Dermis blood vessel endothelial cell (primary cell): Measurements from ENCODE around the gene NALF2. TPM values are rescaled to one million over a fixed set of nuclear protein-coding genes. Genes with fewer than 3 reads are reported as not detected.

Experiments
- DNase-seq: peaks from one replicate; pipeline ENCODE4 v3.0.0; 2010
- total RNA-seq: library from RNA; depleted of rRNA; stranded (reverse); fragments of >200 nt; gene quantifications from 2 replicates; pipeline ENCODE4 v1.2.3, GENCODE V29; 2014

NALF2 gene
- 0.05 and 2.9 TPM in 2 replicates for total RNA-seq

DNA sequence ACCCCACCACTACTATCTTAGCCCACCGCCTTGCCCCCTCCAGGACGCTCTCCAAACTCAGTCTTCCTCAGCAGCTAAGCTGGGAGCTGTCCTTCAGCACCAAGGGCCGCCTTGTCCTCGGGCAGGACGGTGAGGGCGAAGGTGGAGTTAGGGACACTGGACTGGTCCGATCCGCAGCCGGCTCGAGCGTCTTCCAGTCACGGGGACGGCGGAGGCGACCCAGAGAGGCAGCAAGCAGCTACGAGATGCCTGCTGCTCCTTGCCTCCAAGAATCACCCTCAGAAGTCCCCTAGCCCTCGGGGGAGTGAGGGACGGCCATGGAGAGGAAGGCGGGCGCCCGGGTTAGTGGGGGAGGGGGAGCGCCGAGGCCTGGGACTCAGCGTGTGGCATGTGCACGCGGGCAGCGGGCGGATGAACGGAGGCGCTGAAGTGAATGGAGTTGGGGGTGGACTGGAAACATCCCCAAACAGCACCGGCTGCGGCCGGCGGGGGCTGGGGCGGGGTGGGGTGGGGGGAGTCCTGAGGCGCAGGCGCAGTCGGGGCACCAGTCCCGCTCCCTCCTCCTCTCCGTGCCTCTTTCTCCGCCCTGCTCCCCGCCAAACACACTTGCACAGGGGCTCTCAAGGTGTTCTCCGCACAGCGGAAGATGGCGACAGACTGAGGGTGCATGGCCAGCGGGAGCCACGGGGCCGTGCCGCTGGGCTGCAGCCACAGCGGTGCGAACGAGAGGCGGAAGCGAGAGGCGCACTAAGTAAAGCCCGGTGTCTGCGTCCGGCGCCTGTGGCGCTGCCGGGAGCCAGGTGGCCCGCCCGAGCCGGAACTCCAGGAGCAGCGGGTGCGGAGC is at the start of gene NALF2:
TSS of gene NALF2 (plus strand) at position 545 of the 844 bp plus-strand sequence. CDS start 957 bp downstream, outside the sequence.
- peak; percentile 66 for DNase-seq

DNA sequence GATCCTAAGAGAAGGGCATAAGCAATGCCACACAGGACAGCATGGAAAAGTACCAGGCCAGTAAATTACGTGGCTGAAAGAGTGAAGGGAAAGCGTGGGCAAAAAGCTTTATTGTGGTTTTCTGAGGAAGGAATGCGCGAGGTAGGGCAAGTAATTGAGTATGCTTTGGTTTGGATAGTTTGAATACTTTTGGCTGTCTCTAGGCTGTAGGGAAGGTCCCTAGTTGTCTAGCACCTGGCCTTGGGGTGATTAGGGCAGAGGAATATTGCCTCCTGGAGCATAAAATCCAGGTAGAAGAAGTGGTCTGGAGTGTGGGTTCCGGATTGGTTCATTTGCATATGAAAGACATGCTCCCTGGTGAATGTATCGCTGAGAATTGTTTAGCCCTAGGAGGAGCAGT is 46.4 kb upstream of the NALF2 start:
- DNase-seq, result no peak

DNA sequence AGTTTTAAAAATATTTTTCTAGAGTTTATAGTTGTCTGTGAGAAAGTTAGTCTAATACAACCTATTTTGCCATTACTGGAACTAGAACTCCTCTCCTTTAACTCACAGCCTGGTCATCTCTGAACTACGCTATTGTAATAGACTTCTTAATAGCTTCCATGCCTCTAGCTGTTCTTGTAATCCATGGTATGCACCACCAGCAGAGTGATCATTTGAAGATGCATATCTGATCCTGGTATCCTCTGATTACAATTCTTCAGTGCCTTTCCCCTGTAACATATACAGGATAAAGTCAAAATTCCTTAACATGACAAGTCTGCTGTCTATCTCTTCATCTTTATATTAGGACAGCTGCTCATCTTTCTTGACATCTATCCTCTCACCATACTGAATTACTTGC is 37.6 kb upstream of the NALF2 start:
- no peak for DNase-seq

DNA sequence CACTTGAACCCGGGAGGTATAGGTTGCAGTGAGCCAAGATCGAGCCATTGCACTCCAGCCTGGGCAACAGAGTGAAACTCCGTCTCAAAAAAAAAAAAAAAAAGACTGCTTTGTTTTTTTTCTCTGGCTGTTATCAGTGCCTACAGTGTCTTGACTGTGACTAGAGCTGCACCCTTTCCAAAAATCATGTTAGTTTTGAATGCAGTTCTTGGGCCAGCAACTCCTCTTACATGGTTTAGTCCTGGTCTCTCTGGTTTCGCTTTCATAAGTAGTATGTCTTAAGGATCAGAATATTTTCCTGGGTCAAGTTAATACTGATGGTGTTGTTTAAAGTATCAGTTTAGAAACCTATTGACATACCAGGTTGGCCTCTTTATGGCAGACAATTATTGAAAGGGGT is 34.2 kb upstream of the NALF2 start:
- no peak for DNase-seq

DNA sequence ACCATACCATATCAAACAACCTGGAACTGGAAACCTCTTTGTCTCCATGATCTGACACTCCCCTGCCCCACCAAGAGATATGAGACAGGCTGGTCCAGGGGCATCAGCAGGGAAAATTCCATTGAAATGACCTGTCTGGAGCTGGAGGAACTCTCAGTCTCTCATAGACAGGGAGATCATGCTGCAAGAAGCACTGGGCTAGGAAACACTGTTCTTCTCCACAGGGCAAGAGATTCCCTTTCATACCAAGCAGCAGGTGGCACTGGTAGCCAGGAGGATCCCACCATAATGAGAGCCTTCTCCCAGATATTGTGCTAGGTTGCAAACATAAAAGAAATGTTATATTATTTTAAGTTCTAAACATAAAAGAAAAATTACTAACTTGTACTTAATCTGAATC is 14.5 kb upstream of the NALF2 start:
- no peak for DNase-seq

DNA sequence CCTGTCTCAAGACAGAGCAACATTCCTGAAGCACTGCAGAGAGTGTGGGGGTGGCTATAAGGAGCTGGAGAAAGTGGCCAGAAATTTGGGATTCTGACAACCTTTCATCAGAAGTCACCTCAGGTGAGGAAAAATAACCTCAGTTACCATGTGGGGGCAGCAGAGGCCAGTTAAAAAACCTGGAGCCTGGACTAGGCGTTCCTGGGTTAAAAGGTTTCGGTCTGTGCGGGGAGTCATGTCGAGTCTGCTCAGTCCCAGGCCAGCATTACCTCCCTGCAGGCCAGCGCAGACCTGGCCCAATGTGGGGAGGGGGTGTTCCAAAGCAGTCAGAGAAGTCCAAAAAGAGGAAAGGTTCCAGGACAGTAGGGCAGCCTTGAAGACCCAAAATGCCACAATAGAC is 10.9 kb upstream of the NALF2 start:
- DNase-seq, result peak; percentile 40

DNA sequence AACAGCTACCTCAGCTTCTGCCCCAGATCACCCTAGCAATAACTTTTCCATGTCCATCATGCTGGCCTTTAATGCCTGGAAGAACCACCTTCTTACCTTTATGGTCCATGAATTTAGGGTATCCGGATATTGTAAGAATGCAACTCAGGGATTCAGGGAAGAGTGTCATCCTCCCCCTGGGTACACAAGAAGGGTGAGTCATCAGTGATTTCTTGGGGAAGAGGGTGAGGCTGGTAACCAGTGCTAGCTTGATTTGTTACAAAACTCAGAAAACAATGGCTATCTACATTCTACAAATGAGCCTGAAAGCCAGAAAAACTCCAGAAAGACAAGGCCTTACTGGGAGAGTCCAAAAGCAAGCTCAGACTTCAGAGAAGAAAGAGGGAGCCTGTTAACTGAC is 10.4 kb upstream of the NALF2 start:
- no peak for DNase-seq

DNA sequence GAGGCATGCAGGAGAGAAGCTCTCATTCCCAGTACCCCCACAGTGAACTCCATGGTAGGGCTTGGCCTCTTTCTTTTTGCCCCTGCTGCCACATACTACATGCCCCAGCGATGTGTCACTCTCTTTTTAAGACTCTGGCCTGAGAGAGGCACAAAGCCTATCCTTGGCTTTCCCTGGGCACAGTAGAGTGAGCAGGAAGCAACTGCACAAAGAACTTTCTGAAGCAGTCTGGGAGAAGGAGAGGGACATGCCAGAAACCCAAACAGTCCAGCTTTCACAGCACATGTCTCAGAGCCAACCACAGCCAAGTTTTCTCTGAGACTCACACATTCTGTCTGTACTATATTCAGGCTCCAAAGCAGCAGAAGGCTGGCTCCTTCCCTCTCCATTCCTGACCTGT is 7.9 kb upstream of the NALF2 start:
- DNase-seq, result no peak

DNA sequence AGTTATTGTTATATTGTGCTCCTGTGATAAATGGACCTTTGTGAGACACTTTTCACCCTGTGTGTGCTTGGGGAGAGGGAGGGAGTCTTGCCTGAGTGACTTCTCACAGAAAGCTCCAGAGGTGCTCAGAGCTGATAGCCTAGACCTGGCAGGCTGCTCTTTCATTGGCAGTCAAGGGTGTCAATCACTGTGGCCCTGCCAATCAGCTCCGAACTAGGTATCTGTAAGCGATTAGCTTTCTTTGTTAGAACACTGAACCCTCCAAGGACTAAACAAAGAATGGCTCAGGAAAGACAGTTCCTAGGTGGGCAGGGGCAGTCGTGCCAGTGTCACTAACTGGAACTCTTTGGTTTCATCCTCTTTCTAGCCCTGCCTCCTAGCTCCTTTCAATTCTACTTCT is 2.7 kb upstream of the NALF2 start:
- peak; percentile 11 for DNase-seq

DNA sequence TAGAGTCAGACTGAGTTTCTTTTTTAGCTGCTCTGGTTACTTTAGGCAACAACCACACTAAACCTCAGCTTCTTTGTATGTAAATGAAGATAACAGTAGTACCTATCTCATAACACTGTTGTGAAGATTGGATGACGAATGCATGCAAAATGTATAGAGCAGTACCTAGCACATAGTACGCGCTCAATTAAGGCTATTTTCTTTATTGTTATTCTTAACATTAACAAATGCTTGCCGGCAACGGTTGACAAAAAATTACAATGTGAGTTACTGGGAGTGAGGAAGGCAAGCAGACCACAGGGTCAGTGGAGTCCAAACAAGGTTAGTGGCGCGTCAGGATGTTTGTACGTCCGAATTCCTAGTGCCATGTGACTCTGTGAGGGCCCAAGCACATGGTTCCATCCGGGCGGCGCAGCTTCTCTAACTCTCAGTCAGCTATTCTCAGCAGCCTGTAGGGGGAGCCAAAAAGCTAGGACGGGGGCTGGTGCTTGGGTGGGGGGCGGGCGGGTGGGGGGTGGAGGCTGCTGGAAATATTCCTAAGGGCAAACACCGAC is 821 bp upstream of the NALF2 start:
- no peak for DNase-seq

DNA sequence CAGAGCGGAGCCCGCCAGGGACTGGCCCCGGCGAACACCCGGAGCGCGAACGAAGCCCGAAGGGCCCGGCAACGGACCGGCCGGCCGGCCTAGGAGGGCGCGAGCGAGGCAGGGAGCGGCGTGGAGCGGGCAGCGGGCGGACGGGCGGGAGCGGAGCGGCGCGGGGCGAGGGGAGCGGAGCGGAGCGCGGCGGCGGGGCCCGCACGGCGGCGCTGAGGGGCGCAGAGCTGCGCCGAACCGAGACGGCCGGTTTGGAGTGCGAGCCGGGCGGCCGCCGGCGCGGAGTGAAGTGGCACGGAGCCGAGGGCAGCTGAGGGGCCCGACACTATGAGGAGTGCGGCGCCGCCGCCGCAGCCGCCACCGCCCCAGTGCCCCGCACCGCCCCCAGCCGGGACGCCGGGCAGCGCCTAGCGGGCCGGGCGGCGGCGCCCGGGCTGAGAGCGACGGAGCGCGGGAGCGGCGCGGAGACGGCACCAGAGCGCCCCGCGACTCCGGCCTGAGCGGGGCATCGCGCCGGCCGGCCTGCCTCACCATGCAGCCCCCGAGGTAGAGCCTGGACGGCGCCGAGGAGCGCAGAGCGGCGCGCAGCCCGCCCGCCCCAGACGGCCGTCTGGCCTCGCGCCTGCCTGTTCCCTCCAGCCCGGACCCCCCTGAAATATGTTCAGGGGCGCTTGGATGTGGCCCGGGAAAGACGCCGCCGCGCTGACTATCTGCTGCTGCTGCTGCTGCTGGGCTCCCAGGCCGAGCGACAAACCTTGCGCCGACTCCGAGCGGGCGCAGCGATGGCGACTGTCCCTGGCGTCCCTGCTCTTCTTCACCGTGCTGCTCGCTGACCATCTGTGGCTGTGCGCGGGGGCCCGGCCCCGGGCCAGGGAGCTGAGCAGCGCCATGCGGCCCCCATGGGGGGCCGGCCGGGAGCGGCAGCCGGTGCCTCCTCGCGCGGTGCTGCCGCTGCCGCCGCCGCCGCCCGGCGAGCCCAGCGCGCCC is 793 bp downstream of the NALF2 start:
- DNase-seq, result no peak

DNA sequence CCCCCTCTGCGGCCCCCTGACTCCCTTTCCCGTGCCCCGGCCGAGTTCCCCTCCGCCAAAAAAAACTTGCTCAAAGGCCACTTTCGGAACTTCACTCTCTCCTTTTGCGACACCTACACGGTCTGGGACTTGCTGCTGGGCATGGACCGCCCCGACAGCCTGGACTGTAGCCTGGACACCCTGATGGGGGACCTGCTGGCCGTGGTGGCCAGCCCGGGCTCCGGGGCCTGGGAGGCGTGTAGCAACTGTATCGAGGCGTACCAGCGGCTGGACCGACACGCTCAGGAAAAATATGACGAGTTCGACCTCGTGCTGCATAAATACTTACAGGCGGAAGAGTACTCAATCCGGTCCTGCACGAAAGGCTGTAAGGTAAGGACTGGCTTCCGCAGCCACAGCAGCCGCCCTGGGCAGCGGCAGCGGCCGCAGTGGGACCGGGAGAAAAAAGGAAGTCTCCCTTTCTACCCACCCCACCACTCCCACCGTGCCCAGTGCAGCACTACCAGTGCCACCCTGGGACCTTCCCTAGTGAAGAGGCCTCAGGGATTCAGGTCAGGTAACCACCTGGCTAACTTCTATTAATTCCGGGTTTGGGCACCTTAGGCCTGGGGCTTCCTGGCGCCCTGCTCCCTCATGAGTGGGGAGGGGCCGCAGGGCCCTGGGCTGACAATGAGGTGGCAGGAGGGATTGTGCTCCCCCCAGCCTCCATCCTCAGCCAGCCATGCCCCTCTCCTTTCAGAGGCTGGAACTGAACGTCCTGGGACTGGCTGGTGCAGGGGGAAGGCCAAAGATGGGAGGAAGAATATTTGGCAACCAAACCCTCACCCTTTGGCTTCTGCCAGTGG is 1.9 kb downstream of the NALF2 start:
- no peak for DNase-seq

DNA sequence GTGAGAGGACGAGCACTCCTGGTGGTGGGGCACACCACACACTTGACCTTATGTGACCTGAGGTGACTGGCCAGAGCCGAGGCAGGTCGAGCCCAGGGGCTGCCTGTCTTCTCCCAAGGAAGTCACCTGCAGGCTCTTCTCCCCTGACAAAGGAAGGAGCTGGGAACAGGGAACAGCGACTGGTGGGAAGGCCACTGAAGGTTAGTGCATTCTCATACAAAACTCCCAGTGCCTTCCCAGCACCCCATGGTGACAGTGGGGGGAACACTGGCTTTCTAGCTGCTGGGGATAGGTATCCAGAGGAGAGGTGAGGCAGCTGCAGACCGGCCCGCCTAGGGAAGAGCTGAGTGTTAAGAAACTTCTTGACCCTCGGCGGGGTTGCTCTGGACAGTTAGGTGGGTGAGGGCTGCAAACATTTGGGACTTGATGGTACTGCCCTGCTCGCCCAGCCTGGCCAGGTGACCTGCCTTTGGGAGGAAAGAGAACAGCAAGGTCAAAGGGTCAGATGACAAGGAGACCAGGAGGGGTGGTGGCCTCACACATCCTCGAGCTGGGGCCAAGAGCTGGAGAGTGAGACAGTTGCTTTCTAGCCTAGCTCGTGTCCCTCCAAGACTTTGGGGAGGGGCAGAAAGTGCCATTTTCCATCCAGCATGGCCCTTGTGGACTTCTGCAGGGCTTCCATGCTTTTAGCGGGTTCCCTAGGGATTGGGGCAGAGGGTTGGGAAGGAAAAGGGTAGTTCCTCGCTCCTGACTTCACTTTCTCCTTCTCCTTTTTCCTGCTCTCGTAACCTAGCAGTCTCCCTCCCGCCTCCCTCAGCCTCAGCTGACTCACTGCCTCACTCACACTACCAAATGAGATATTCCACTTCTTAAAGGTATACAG is 2.7 kb downstream of the NALF2 start:
- no peak for DNase-seq

DNA sequence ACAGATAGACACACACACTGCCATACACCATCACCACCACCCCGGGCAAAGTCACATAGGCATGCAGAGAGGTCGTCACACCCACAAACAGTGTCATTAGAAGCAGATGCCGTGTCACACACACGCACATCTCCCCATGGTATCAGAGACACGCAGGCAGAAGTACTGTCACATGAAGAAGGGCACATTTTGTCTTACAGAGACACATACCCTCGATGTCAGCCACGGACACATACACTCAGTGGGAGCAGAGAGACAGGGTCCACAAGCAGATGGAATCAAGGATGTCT is 3.3 kb downstream of the NALF2 start:
- DNase-seq, result no peak

DNA sequence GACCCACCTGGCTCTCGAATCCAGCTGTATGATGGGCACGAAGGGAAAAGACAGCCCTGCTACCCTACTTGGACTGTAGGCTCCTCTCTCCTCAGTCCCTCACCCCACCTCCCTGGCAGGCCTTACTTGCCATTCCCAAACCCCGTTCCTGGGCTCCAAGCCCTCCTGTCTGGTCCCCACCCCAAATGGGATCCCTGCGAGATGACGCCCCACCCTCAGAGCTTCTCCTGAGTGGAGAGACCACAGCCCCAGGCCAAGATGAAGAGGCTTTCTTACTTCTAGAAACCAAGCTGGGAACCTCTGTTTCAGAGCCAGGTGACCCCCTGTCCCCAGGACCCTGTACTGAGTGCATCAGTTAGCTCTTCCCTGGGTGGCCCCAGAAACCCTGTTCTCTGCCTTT is 4.5 kb downstream of the NALF2 start:
- no peak for DNase-seq

DNA sequence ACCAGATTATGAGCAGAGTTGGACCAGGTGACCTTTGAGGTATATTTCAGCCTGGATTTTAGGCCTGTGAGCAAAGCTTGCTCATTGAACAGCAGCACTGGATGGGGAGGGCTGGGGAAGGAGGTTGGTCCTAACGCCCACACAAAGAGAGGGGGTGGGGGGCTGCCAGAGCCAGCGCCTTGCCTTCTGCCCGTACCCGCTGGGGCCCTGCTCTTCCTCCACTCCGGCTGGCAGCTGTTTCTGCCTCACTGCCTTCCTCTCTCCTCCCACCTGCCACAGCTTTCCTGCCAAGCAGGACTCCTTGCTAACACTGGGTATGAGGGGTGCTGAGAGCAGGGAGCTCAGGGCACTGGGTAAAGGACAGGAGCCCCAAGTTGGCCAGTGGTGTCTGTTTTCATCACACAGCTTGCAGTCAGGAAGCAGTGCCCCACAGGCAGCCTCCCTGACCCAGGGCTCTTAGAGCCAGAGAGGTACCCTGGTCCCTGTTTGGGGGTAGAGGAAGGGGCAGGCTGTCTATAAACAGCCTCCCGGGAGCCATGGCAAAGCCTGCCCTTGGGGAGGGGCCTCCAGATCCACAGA is 6.1 kb downstream of the NALF2 start:
- DNase-seq, result no peak

DNA sequence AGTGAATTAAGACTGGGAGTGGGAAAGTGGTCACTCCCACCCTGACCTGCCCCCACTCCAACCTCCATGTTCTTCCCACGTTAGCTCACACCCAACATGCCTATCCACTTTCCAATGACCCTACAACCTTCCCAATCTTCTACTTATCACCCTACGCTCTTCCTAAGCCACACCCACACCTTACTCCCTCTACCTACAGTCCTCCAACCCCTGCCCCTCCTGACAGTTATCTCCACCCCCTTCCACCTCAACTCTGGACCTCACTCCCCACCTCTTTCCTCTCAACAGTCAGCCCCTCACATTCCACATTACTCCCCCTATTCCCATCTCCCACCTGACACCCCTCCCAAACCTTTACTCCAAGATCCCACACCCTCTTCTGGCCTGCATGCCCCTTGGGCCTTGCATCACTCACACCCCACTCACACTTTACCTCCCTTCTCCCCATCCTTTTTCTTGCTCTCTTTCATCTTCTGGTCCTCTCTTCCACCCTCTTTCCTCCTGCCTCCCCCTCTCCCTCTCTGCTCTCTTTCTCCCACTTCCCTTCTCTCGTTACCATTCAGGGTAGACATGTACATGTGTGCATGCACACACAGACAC is 6.9 kb downstream of the NALF2 start:
- DNase-seq, result no peak

DNA sequence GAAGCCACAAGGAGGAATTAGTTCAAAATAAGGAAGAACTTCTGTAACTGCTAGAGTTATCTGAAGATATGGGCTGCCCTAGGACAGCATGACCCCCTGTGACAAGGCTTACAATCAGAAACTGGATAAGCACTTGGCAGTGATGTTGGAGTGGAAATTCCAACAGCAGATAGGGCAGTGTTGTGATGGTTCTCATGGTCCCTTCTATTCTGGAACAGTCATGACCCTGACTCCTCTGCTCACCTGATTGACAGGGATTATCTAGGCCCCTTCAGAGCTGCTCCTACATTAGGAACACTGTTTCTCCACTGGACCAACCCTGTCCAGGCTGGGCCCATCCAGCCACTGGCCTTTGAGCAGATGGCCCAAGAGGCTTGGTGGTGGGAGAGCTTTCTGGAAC is 17.9 kb downstream of the NALF2 start:
- no peak for DNase-seq

DNA sequence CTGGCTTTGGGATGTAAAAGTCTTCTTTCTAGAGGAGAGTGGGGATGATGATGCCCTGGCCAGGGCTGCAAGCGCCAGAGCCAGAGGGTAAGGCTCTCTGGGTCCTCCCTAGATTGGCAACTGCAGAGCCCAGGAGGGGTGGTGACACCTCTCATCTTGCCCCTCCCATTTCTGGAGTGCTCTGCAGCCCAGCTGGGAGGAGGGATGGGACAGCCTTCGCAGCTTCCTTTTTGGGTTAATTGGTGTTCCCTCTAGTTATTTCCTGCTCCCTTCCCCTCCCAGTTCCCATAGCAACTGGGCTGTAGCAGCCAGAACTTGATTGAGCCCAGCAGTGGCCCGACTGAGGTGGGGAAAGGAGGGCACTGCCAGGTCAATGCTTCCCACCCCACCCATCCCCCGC is 19.2 kb downstream of the NALF2 start:
- DNase-seq, result no peak

DNA sequence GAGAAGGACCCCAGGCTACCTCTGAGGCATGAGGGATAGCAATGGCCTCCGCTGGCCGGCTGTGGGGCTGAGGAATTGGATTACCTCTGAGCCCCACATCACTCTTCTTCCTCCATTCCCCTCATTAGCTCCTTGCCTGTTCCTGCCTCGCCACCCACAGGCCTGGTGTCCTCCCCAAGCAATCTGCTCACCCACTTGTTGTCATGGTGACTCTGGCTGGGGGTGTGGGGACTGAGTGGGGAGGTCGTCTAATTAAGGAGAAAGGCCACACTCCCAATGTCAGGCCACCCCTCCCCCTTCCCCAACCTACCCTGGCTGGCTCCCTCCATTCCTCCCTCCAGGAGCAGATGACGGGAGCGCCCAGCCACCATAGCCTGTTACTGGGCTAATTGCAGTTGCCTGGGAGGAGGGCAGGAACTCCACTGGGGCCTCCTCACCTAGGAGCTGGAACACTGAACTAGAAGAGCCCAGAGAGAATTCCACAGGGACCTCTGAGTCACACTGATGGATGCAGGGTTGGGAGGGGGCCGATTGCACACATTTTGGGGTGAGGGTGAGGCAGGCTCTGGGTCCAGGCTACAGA is 20.7 kb downstream of the NALF2 start:
- no peak for DNase-seq
